B cell (primary cell): Measurements from ENCODE around the gene ORAI3.

ENCODE experiments used
- EZH2 ChIP-seq: IDR thresholded peaks from 2 replicates; pipeline ENCODE4 v1.6.1; 2012; ENCODE audit warnings: borderline replicate concordance, low read depth, mild to moderate bottlenecking, moderate library complexity, low read length; ENCODE audit not compliant: insufficient read depth, poor library complexity, severe bottlenecking
- TF ChIP-seq, protein P1 (sequence below): fragments of 200-600 bp; IDR thresholded peaks from one replicate; pipeline ENCODE4 v1.8.0; 2022; ENCODE audit warnings: antibody characterized with exemption, mild to moderate bottlenecking

DNA sequence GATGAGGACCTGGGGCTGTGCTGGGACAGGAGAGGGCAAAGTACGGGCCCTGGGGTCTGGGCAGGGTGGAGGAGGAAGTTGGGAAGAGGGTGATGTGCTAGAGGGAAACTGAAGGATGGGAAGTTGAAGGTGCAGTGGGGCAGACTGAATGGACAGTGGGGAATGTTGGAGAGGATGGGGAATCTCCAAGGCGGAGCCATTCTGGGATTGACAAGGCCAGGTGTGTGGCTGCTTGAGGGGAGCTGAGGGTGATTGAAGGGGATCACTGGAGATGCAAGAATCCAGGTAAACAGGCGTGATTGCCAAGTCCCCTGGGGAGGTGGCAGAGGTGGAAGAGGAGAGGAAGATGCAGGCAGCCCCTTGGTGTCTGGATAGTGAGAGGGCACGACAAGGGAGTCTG is 27.6 kb downstream of the ORAI3 start:
- no peak for TF ChIP-seq EZH2
- TF ChIP-seq, protein P1, sequence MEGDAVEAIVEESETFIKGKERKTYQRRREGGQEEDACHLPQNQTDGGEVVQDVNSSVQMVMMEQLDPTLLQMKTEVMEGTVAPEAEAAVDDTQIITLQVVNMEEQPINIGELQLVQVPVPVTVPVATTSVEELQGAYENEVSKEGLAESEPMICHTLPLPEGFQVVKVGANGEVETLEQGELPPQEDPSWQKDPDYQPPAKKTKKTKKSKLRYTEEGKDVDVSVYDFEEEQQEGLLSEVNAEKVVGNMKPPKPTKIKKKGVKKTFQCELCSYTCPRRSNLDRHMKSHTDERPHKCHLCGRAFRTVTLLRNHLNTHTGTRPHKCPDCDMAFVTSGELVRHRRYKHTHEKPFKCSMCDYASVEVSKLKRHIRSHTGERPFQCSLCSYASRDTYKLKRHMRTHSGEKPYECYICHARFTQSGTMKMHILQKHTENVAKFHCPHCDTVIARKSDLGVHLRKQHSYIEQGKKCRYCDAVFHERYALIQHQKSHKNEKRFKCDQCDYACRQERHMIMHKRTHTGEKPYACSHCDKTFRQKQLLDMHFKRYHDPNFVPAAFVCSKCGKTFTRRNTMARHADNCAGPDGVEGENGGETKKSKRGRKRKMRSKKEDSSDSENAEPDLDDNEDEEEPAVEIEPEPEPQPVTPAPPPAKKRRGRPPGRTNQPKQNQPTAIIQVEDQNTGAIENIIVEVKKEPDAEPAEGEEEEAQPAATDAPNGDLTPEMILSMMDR = no peak
